HepG2 (cell line): ENCODE measurements around the gene PLVAP. TPM values are rescaled to one million over a fixed set of nuclear protein-coding genes. Genes with fewer than 3 reads are reported as not detected.

Source experiments
- ARID3A ChIP-seq: IDR thresholded peaks from 2 replicates; pipeline ENCODE4 v1.6.1; 2012; ENCODE audit warnings: low read depth, low read length, improper control_type of control experiment
- DNMT3B ChIP-seq: conservative IDR thresholded peaks from 2 replicates; pipeline ENCODE4 v1.6.1; 2016; ENCODE audit warnings: missing biosample characterization, control low read depth
- KAT2B ChIP-seq: fragments of 150-350 bp; IDR thresholded peaks from 2 replicates; pipeline ENCODE4 v1.6.1; 2014; ENCODE audit warnings: low read depth, low read length, borderline replicate concordance
- KDM6A ChIP-seq: IDR thresholded peaks from 2 replicates; pipeline ENCODE4 v1.6.1; 2016; ENCODE audit warnings: low read depth
- MEIS1 ChIP-seq: sonication (generic); formaldehyde crosslinking; IDR thresholded peaks from 2 replicates; pipeline ENCODE4 v1.9.0; 2021; ENCODE audit warnings: mild to moderate bottlenecking, missing genetic modification reagents, moderate library complexity, borderline replicate concordance
- NFAT5 ChIP-seq: sonication (generic); formaldehyde crosslinking; IDR thresholded peaks from 2 replicates; pipeline ENCODE4 v1.4.0; 2020; ENCODE audit warnings: missing genetic modification reagents
- TCF7L2 ChIP-seq: IDR thresholded peaks from 2 replicates; pipeline ENCODE4 v1.6.1; 2011; ENCODE audit warnings: mild to moderate bottlenecking, low read depth, low read length, moderate library complexity
- TP53 ChIP-seq: sonication (generic); formaldehyde crosslinking; conservative IDR thresholded peaks from 2 replicates; pipeline ENCODE4 v1.4.0; 2020; ENCODE audit warnings: missing genetic modification reagents
- ZFP82 ChIP-seq: sonication (generic); formaldehyde crosslinking; IDR thresholded peaks from 2 replicates; pipeline ENCODE4 v1.5.1; 2020; ENCODE audit warnings: mild to moderate bottlenecking, missing genetic modification reagents, borderline replicate concordance
- ZNF557 ChIP-seq: sonication (generic); formaldehyde crosslinking; IDR thresholded peaks from 2 replicates; pipeline ENCODE4 v1.4.0; 2020; ENCODE audit warnings: missing genetic modification reagents
- ZNF644 ChIP-seq: IDR thresholded peaks from 2 replicates; pipeline ENCODE4 v1.6.1; 2016; ENCODE audit warnings: low read depth
- ZNF773 ChIP-seq: sonication (generic); formaldehyde crosslinking; IDR thresholded peaks from 2 replicates; pipeline ENCODE4 v1.4.0; 2020; ENCODE audit warnings: missing genetic modification reagents, borderline replicate concordance
- polyA plus RNA-seq, 8 experiments: library from polyadenylated mRNA; depleted of rRNA in 3 of 8; stranded (reverse) in 7 of 8; unstranded in 1 of 8; fragments of >200 nt; fragmentation: Illumina TruSeq in 4 of 8; extraction: Trizol in 4 of 8; gene quantifications; 2 replicates each; pipeline versions ENCODE4 v1.2.1 to v1.2.3, GENCODE V29; 2011 to 2016; ENCODE audit warnings: low read depth in 4 of 8, missing spikeins in 1 of 8, mixed read lengths in 1 of 8; ENCODE audit not compliant: insufficient read depth in 1 of 8
- total RNA-seq, 5 experiments: library from RNA; depleted of rRNA; stranded (reverse); fragments of >200 nt; fragmentation: Illumina TruSeq; extraction: Trizol; gene quantifications; 2 replicates each; pipeline ENCODE4 v1.2.3, GENCODE V29; 2016; ENCODE audit warnings: low read depth in 1 of 5
- TF ChIP-seq, protein P1 (sequence below): sonication (generic); formaldehyde crosslinking; IDR thresholded peaks from 2 replicates; pipeline ENCODE4 v1.9.0; 2021; ENCODE audit warnings: missing genetic modification reagents, borderline replicate concordance
- TF ChIP-seq, protein P2 (sequence below): sonication (generic); formaldehyde crosslinking; conservative IDR thresholded peaks from 2 replicates; pipeline ENCODE4 v1.8.0; 2022; ENCODE audit warnings: mild to moderate bottlenecking, moderate library complexity, missing genetic modification reagents
- TF ChIP-seq, protein P3 (sequence below): sonication (generic); formaldehyde crosslinking; IDR thresholded peaks from 2 replicates; pipeline ENCODE4 v1.4.0; 2020; ENCODE audit warnings: missing genetic modification reagents, borderline replicate concordance

The PLVAP gene
- total and polyA plus RNA-seq, 2 of the 13 experiments (the other 11 are each of a cell fraction or from before 2014, with no cell fraction given): 0.26 TPM; not detected in 1

GRCh38 chr19:17337675-17338432, 39.3 kb downstream of the PLVAP start (continued):
- TF ChIP-seq, protein P1, sequence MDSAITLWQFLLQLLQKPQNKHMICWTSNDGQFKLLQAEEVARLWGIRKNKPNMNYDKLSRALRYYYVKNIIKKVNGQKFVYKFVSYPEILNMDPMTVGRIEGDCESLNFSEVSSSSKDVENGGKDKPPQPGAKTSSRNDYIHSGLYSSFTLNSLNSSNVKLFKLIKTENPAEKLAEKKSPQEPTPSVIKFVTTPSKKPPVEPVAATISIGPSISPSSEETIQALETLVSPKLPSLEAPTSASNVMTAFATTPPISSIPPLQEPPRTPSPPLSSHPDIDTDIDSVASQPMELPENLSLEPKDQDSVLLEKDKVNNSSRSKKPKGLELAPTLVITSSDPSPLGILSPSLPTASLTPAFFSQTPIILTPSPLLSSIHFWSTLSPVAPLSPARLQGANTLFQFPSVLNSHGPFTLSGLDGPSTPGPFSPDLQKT: peak; percentile 71; the same call in 1 of the 2 replicates
- TF ChIP-seq ARID3A (no peak), TCF7L2 (no peak), KAT2B (no peak), ZNF557 (no peak), KDM6A (CRISPR knock-in tag) (no peak), ZFP82 (CRISPR knock-in tag) (no peak), ZNF644 (CRISPR knock-in tag) (no peak), ZNF773 (CRISPR knock-in tag) (0 out of 2 replicates have a peak, but pooled peaks have one; percentile 67), DNMT3B (CRISPR knock-in tag) (no peak), TP53 (peak; percentile 56; the same call in 1 of the 2 replicates), NFAT5 (CRISPR knock-in tag) (no peak; the same call in 1 of the 2 replicates), MEIS1 (CRISPR knock-in tag) (no peak)
- TF ChIP-seq, protein P2, sequence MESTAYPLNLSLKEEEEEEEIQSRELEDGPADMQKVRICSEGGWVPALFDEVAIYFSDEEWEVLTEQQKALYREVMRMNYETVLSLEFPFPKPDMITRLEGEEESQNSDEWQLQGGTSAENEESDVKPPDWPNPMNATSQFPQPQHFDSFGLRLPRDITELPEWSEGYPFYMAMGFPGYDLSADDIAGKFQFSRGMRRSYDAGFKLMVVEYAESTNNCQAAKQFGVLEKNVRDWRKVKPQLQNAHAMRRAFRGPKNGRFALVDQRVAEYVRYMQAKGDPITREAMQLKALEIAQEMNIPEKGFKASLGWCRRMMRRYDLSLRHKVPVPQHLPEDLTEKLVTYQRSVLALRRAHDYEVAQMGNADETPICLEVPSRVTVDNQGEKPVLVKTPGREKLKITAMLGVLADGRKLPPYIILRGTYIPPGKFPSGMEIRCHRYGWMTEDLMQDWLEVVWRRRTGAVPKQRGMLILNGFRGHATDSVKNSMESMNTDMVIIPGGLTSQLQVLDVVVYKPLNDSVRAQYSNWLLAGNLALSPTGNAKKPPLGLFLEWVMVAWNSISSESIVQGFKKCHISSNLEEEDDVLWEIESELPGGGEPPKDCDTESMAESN (CRISPR knock-in tag): no peak
- TF ChIP-seq, protein P3, sequence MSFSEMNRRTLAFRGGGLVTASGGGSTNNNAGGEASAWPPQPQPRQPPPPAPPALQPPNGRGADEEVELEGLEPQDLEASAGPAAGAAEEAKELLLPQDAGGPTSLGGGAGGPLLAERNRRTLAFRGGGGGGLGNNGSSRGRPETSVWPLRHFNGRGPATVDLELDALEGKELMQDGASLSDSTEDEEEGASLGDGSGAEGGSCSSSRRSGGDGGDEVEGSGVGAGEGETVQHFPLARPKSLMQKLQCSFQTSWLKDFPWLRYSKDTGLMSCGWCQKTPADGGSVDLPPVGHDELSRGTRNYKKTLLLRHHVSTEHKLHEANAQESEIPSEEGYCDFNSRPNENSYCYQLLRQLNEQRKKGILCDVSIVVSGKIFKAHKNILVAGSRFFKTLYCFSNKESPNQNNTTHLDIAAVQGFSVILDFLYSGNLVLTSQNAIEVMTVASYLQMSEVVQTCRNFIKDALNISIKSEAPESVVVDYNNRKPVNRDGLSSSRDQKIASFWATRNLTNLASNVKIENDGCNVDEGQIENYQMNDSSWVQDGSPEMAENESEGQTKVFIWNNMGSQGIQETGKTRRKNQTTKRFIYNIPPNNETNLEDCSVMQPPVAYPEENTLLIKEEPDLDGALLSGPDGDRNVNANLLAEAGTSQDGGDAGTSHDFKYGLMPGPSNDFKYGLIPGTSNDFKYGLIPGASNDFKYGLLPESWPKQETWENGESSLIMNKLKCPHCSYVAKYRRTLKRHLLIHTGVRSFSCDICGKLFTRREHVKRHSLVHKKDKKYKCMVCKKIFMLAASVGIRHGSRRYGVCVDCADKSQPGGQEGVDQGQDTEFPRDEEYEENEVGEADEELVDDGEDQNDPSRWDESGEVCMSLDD: no peak
